HL-60 (cell line): ENCODE data around the gene DOCK9.

Experiments used
- DNase-seq, 2 experiments: peaks; one replicate each; pipeline ENCODE4 v3.0.0-alpha.2; 2010 to 2020; ENCODE audit warnings: low read depth in 1 of 2, low spot score in 1 of 2
- H3K27ac ChIP-seq: fragments of 250-450 bp; sonication (Bioruptor Pico); replicated peaks from 2 replicates; pipeline ENCODE4 v1.5.1; 2020; ENCODE audit warnings: mild to moderate bottlenecking, moderate library complexity
- H3K27me3 ChIP-seq: fragments of 250-450 bp; sonication (Bioruptor Pico); 2 replicates; pipeline ENCODE4 v1.5.1; 2021; ENCODE audit warnings: mild to moderate bottlenecking, moderate library complexity; ENCODE audit not compliant: insufficient read depth, poor library complexity, severe bottlenecking
- H3K4me3 ChIP-seq: replicated peaks from 2 replicates; pipeline ENCODE4 v1.5.1; 2011; ENCODE audit warnings: mild to moderate bottlenecking, control low read depth, low read length; ENCODE audit not compliant: insufficient read depth
- CTCF ChIP-seq: IDR thresholded peaks from one replicate; pipeline ENCODE4 v1.5.1; 2011; ENCODE audit warnings: low read length, control low read depth, inconsistent platforms; ENCODE audit not compliant: insufficient read depth
- GABPA ChIP-seq: IDR thresholded peaks from 2 replicates; pipeline ENCODE4 v1.6.1; 2012; ENCODE audit warnings: low read depth
- POLR2AphosphoS5 ChIP-seq: IDR thresholded peaks from 2 replicates; pipeline ENCODE4 v1.6.1; 2012; ENCODE audit warnings: low read depth
- REST ChIP-seq: IDR thresholded peaks from 2 replicates; pipeline ENCODE4 v1.6.1; 2012; ENCODE audit warnings: low read depth; ENCODE audit not compliant: insufficient replicate concordance
- SPI1 ChIP-seq: IDR thresholded peaks from 2 replicates; pipeline ENCODE4 v1.6.1; 2012; ENCODE audit warnings: low read depth, mild to moderate bottlenecking, borderline replicate concordance

Gene DOCK9

DNA sequence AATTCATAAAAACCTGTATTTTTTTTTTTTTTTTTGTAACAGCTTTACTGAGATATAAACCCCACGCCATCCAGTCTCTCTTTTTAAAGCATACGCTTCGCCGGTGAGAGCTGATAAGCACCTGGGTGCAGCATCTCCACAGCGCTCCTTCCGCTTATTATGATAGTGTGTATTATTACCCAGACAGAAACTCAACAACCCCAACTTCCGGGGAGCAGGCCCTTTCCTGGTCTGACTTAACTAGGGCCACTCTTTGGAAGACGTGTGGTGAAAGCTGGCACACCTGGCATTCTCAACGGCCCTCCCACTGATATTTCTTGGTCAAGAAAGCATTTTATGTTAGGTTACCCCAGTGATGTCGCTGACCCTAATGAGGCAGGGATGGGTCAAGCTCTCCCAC lies 173.9 kb downstream of the DOCK9 start:
- Histone ChIP-seq H3K4me3 (no peak overlapping the region), H3K27ac (no peak overlapping the region), H3K27me3 (peaks cover 2% of the 10 kb centered on the region)
- TF ChIP-seq GABPA (no peak), SPI1 (no peak), POLR2AphosphoS5 (no peak), REST (no peak)
- DNase-seq = no peak

GRCh38 chr13:98803111-98803561 lies 174.7 kb downstream of the DOCK9 start:
- TF ChIP-seq CTCF (no peak), GABPA (no peak), REST (no peak), POLR2AphosphoS5 (no peak), SPI1 (no peak)
- Histone ChIP-seq H3K27ac (no peak overlapping the region), H3K27me3 (peaks cover 2% of the 10 kb centered on the region), H3K4me3 (no peak overlapping the region)
- no peak for DNase-seq

- Histone ChIP-seq H3K27me3 (peaks cover 4% of the 10 kb centered on the region), H3K27ac (no peak overlapping the region), H3K4me3 (no peak overlapping the region)
- TF ChIP-seq POLR2AphosphoS5 = no peak
- TF ChIP-seq REST = no peak
- TF ChIP-seq GABPA = no peak
- TF ChIP-seq SPI1 = no peak
- TF ChIP-seq CTCF = no peak
- DNase-seq = no peak
Observed at GRCh38 chr13:98802559-98802958, 175.3 kb downstream of the DOCK9 start.
